ENCODE results near the gene THSD4. TPM values are rescaled to one million over a fixed set of nuclear protein-coding genes. Genes with fewer than 3 reads are reported as not detected.
A peak's percentile ranks its signal among the peaks of the same experiment; 100 is the strongest.
"Not testable (repeated sequence)": the region's sequence is repeated elsewhere in the genome, so short reads cannot be mapped to it uniquely, and the experiment has no call there.

THSD4 gene
- total RNA-seq, 1 experiment from 2014 or later: 29.3 TPM

DNA sequence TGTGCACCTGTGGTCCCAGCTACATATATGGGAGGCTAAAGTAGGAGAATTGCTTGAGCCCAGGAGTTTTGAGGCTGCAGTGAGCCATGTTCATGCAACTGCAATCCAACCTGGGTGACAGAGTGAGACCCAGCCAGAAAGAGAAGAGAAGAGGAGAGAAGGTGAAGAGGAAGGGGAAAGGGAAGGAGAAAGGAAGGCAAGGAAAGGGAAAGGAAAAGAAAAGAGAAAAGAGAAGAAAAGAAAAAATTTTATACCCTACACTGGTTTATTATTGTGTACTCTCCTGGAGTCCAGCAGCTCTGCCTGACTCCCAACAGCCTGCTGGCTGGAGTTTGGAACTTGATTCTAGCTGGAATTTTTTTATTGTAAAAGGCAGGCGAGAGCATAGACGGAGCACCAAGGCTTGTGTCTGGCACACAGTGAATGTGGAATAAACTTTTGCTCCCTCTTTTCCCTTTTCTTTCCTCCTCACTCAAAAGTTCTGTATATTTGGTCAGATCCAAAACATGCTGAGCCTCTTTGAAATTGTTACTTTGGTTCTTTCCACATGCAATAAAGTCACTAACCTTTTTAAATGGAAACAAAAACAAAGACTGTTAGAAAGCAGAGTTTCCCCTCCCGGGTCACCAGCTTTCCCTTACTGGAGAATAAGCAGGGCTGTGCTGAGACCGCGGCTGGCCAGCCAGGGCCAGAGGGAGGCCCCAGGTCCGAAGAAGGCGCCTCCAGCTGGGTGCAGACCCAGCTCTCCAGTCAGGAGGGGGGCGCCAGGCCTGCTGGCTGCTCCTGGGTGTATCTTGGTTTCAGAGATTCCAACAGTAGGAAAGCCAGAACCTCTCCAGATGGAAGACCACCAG is 9.9 kb downstream of the THSD4 start:
- peaks cover 82% of the 10 kb centered on the region for H3K79me2 ChIP-seq (ENCODE audit: low read depth)
- intact Hi-C loops (cut with micrococcal nuclease; ENCODE audit: unreplicated experiment): no loop called here
- H3K4me2 ChIP-seq: no peak overlapping the region
- ChIA-PET CTCF (no interaction called here), POLR2A (ENCODE audit: unreplicated experiment) (no interaction called here)
- peaks cover 7% of the 10 kb centered on the region; the same call in 1 of the 2 replicates for H3F3A ChIP-seq (ENCODE audit: insufficient read depth, low read depth)
- no peaks in the 10 kb centered on the region for H4K20me1 ChIP-seq (ENCODE audit: insufficient read depth)
- H3K9me3 ChIP-seq (ENCODE audit: insufficient read depth, low read depth): no peaks in the 10 kb centered on the region
- H3K9me2 ChIP-seq (ENCODE audit: insufficient read depth): no peaks in the 10 kb centered on the region
- TF ChIP-seq EZH2 (IDR thresholded peaks at IDR 0.05; ENCODE audit: low read depth): no peak
- TF ChIP-seq, protein P1, sequence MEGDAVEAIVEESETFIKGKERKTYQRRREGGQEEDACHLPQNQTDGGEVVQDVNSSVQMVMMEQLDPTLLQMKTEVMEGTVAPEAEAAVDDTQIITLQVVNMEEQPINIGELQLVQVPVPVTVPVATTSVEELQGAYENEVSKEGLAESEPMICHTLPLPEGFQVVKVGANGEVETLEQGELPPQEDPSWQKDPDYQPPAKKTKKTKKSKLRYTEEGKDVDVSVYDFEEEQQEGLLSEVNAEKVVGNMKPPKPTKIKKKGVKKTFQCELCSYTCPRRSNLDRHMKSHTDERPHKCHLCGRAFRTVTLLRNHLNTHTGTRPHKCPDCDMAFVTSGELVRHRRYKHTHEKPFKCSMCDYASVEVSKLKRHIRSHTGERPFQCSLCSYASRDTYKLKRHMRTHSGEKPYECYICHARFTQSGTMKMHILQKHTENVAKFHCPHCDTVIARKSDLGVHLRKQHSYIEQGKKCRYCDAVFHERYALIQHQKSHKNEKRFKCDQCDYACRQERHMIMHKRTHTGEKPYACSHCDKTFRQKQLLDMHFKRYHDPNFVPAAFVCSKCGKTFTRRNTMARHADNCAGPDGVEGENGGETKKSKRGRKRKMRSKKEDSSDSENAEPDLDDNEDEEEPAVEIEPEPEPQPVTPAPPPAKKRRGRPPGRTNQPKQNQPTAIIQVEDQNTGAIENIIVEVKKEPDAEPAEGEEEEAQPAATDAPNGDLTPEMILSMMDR (conservative IDR thresholded peaks at IDR 0.05): no peak
- no peaks in the 10 kb centered on the region; the same call in 1 of the 2 replicates for H3K36me3 ChIP-seq (ENCODE audit: low read depth)
- DNase-seq: no peak
- no peaks in the 10 kb centered on the region for H3K27me3 ChIP-seq (ENCODE audit: insufficient read depth, low read depth)
- BruUV-seq (replicated peaks): no TSS peak
- peaks cover 18% of the 10 kb centered on the region for H3K4me1 ChIP-seq (replicated peaks; ENCODE audit: insufficient read depth)
- H3K4me3 ChIP-seq: no peak overlapping the region
- no peak overlapping the region for H2AFZ ChIP-seq
- no peak overlapping the region for H3K27ac ChIP-seq

DNA sequence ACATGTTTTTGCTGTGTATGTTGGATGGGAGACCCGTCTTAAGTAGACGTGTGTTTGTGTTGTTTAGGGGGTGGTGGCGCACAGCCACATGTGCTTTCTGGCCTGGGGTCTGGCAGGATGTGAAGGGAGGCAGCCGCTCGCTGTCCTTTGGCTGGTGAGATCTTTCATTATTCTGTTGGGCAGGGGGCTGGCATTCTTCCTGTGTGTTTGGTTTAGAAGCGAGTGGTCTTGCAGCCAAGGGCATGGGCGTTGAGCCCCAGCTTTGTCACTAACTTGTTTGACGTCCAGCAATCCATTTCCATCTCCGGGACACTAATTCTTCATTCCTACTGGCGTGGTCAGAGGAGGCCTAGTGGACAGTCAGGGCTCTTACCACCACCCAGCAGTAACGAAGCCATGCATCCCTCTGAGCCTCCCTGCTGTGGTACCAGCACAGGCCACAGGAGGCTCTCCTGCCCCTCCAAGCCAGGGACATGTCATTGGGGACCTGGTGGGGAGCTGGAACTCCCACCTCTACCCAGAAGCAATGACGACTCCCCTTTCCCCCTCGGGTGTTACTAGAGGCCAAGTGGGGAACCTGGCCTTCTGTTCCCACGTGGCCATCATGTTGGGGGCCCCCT is 10.7 kb downstream of the THSD4 start:
- CTCF ChIA-PET: no interaction called here
- H3K27ac ChIP-seq: no peak overlapping the region

DNA sequence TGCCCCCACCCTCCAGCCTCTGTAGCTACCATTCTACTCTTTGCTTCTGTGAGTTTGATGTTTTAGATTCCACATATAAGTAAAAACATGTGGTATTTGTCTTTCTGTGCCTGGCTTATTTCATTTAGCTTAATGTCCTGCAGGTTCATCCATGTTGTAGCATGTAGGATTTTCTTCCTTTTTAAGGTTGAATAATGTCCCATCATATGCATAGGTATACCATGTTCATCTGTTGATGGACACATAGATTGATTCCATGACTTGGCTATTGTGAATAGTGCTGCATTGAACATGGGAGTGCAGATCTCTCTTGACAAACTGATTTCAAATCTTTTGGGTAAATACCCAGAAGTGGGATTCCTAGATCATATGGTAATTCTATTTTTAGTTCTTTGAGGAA is 11.8 kb downstream of the THSD4 start:
- no peaks in the 10 kb centered on the region for H3K9me3 ChIP-seq (ENCODE audit: insufficient read depth, low read depth)
- H3K27me3 ChIP-seq (ENCODE audit: insufficient read depth, low read depth): no peaks in the 10 kb centered on the region
- H2AFZ ChIP-seq: no peak overlapping the region

More for the DNA sequence above, 10.7 kb downstream of the THSD4 start:
- no peak overlapping the region for H3K4me3 ChIP-seq
- POLR2A ChIA-PET (ENCODE audit: unreplicated experiment): no interaction called here
- H4K20me1 ChIP-seq (ENCODE audit: insufficient read depth): no peaks in the 10 kb centered on the region
- H2AFZ ChIP-seq: no peak overlapping the region
- no peak for TF ChIP-seq EZH2 (IDR thresholded peaks at IDR 0.05; ENCODE audit: low read depth)
- TF ChIP-seq, protein P1 (conservative IDR thresholded peaks at IDR 0.05): peak; percentile 29; the same call in 1 of the 2 replicates
- intact Hi-C loops (cut with micrococcal nuclease; ENCODE audit: unreplicated experiment): no loop called here
- no peak overlapping the region for H3K4me2 ChIP-seq
- no peaks in the 10 kb centered on the region for H3K27me3 ChIP-seq (ENCODE audit: insufficient read depth, low read depth)
- no peak for DNase-seq
- H3K4me1 ChIP-seq (replicated peaks; ENCODE audit: insufficient read depth): peaks cover 20% of the 10 kb centered on the region
- H3K9me2 ChIP-seq (ENCODE audit: insufficient read depth): no peaks in the 10 kb centered on the region
- no TSS peak for BruUV-seq (replicated peaks)
- peaks cover 82% of the 10 kb centered on the region for H3K79me2 ChIP-seq (ENCODE audit: low read depth)
- H3F3A ChIP-seq (ENCODE audit: insufficient read depth, low read depth): peaks cover 7% of the 10 kb centered on the region; the same call in 1 of the 2 replicates
- no peaks in the 10 kb centered on the region; the same call in 1 of the 2 replicates for H3K36me3 ChIP-seq (ENCODE audit: low read depth)
- no peaks in the 10 kb centered on the region for H3K9me3 ChIP-seq (ENCODE audit: insufficient read depth, low read depth)

DNA sequence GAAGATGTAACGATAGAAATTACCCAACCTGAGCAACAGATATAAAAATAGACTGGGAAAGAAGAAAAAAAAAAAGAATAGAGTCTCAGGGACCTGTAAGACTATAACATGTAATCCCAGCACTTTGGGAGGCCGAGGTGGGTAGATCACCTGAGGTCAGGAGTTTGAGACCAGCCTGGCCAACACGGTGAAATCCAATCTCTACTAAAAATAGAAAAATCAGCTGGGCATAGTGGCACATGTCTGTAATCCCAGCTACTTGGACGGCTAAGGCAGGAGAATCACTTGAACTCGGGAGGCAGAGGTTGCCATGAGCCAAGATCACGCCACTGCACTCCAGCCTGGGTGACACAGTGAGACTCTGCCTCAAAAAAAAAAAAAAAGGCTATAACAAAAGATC is 12.9 kb downstream of the THSD4 start:
- H3K27me3 ChIP-seq (ENCODE audit: insufficient read depth, low read depth); DNase-seq; H3K9me2 ChIP-seq (ENCODE audit: insufficient read depth); H4K20me1 ChIP-seq (ENCODE audit: insufficient read depth); H3K27ac ChIP-seq; H3K36me3 ChIP-seq (ENCODE audit: low read depth); BruUV-seq (replicated peaks); H3K4me3 ChIP-seq; H2AFZ ChIP-seq; H3K9me3 ChIP-seq (ENCODE audit: insufficient read depth, low read depth); intact Hi-C loops (cut with micrococcal nuclease; ENCODE audit: unreplicated experiment); H3K4me2 ChIP-seq; H3F3A ChIP-seq (ENCODE audit: insufficient read depth, low read depth): not testable (repeated sequence)
- peaks cover 39% of the 10 kb centered on the region for H3K4me1 ChIP-seq (replicated peaks; ENCODE audit: insufficient read depth)
- CTCF ChIA-PET: interaction anchor here (0.7 kb wide), 2 partner anchors 209 to 477 kb away, joined by 5 to 10 read pairs; no protein-coding TSS in a partner anchor
- POLR2A ChIA-PET (ENCODE audit: unreplicated experiment): interaction anchor here (0.7 kb wide), 1 partner anchor 676 kb away, joined by 12 read pairs; no protein-coding TSS in a partner anchor
- peaks cover 75% of the 10 kb centered on the region for H3K79me2 ChIP-seq (ENCODE audit: low read depth)

More for the DNA sequence above, 11.8 kb downstream of the THSD4 start:
- peaks cover 75% of the 10 kb centered on the region for H3K79me2 ChIP-seq (ENCODE audit: low read depth)
- no peak for DNase-seq
- ChIA-PET CTCF (no interaction called here), POLR2A (ENCODE audit: unreplicated experiment) (interaction anchor here (0.6 kb wide), 1 partner anchor 226 kb away, joined by 3 read pairs; no protein-coding TSS in a partner anchor)
- peaks cover 10% of the 10 kb centered on the region; the same call in 1 of the 2 replicates for H3F3A ChIP-seq (ENCODE audit: insufficient read depth, low read depth)
- intact Hi-C loops (cut with micrococcal nuclease; ENCODE audit: unreplicated experiment): no loop called here
- H3K27ac ChIP-seq: no peak overlapping the region
- peaks cover 31% of the 10 kb centered on the region for H3K4me1 ChIP-seq (replicated peaks; ENCODE audit: insufficient read depth)
- no peak overlapping the region for H3K4me3 ChIP-seq
- H3K9me2 ChIP-seq (ENCODE audit: insufficient read depth): no peaks in the 10 kb centered on the region
- H3K4me2 ChIP-seq: no peak overlapping the region
- no TSS peak for BruUV-seq (replicated peaks)
- no peaks in the 10 kb centered on the region; the same call in 1 of the 2 replicates for H3K36me3 ChIP-seq (ENCODE audit: low read depth)
- no peaks in the 10 kb centered on the region for H4K20me1 ChIP-seq (ENCODE audit: insufficient read depth)
- TF ChIP-seq, protein P1 (conservative IDR thresholded peaks at IDR 0.05): no peak
- no peak for TF ChIP-seq EZH2 (IDR thresholded peaks at IDR 0.05; ENCODE audit: low read depth)
